ENCODE data around the gene RBM25.

DNA sequence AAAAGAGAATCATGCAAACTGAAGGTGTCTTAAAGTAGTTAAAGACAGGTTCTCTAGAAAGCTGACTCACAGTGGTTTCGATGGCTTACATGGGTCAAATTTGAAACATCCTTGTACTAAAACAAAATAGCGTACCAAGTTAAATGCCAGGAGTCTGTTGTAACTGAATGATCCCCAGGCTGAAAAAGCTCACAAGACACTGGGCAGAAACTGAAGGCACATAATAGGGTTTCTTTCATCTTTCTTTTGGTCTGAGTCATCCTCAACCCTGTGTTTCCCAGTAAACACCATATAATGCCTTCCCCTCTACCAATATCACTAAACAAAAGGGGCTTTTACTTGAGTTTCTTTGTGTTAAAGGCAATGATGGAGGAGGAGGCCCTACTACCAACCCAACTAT, 44.2 kb upstream of the RBM25 start:
- no peak for TF ChIP-seq POLR2AphosphoS5 (IDR thresholded peaks at IDR 0.05)
- TF ChIP-seq, protein P1, sequence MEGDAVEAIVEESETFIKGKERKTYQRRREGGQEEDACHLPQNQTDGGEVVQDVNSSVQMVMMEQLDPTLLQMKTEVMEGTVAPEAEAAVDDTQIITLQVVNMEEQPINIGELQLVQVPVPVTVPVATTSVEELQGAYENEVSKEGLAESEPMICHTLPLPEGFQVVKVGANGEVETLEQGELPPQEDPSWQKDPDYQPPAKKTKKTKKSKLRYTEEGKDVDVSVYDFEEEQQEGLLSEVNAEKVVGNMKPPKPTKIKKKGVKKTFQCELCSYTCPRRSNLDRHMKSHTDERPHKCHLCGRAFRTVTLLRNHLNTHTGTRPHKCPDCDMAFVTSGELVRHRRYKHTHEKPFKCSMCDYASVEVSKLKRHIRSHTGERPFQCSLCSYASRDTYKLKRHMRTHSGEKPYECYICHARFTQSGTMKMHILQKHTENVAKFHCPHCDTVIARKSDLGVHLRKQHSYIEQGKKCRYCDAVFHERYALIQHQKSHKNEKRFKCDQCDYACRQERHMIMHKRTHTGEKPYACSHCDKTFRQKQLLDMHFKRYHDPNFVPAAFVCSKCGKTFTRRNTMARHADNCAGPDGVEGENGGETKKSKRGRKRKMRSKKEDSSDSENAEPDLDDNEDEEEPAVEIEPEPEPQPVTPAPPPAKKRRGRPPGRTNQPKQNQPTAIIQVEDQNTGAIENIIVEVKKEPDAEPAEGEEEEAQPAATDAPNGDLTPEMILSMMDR (IDR thresholded peaks at IDR 0.05), result no peak
- no peak for TF ChIP-seq POLR2A (IDR thresholded peaks at IDR 0.05)
- no peak for TF ChIP-seq EP300 (IDR thresholded peaks at IDR 0.05)

Data from suprapubic skin (tissue), 4 donors.